Inferior parietal cortex (tissue), 1 donor: ENCODE measurements around the gene CDK5RAP2.

Source experiments
- DNase-seq: peaks from one replicate; pipeline ENCODE4 v3.0.0-alpha.2; 2016; ENCODE audit errors: extremely low spot score

The CDK5RAP2 gene

DNA sequence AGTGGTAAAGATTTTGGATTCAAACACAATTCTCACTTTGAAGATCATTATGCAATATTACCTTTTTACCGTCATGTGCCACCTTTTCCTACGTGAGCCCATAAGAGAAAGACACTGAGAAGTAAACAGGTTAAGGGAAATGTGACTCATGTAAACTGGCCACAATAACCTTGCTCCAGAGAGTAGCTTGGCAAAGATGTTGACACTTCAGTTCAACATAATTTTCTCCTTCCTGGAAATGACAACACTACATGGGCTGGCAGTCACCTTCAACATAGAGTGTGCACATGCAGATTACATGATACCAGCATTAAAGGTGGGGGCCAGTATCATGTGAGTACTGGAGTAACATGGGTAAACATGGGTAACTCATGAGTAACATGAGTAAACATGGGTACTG, 141.9 kb downstream of the CDK5RAP2 start:
- no peak for DNase-seq

DNA sequence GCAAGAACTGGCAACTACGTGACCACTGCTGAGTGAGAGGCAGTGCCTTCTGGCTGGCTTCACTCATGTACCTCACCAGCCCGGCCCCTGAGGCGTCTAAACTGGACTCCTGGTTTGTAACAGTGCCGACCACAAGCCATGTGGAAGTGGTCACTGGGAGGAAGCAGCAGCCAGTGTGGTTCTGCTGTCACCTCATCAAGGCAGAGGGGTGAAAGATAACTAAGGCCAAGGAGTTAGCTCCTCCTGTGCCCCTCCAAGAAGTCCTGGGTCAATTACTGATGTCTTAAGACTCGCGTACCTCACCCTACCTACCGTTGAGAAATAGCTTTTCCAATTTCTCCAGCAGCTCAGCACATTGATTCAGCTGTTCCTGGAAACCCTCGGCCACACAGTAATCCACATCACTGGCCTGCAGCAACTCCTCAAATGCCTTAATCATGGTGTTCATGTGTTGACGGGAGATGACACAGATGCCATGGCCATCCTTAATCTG, 142.9 kb downstream of the CDK5RAP2 start:
- DNase-seq: no peak

- DNase-seq: no peak
These were observed 143.5 kb downstream of the CDK5RAP2 start for GRCh38 chr9:120436446-120436845.

GRCh38 chr9:120435091-120435490, 144.9 kb downstream of the CDK5RAP2 start:
- no peak for DNase-seq

DNA sequence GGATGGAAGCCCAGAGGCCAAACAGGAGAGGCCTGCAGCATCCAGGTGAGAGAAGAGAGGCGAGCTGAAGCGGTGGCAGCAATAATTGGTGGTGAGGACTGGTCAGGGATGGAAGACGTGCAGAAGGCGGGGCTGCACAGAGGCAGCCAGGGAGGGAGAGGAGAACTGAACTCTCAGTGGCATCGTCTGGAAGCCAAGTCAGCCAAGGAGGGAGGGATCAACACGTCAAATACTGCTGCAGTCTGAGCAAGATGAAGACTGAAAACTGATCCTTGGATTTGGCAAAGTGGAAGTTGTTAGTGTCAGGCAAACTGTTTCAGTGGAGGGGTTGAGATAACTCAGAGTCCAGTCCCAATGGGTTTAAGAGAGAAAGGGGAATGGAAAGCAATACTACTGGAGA, 145.4 kb downstream of the CDK5RAP2 start:
- no peak for DNase-seq

- no peak for DNase-seq
These were observed 146.3 kb downstream of the CDK5RAP2 start for GRCh38 chr9:120433701-120434100.

GRCh38 chr9:120432600-120432999, 147.4 kb downstream of the CDK5RAP2 start:
- no peak for DNase-seq

DNA sequence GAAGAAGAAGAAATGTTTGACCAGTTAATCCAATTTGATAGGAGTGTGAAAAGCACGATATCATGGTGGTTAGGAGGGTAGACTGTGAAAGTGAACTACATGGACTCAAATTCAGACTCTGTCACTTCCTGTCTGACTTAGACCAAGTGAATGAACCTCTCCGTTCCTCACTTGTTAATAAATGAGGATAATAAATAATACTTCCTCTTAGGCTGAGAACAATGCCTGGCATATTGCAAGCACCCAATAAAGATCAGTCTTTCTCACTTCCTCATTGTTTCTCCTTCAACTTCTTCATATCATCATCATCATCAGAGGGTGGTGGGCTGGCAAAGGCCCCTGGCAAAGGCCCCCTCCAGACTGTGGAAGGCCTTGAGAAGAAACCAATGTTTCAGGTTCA, 148.7 kb downstream of the CDK5RAP2 start:
- DNase-seq: no peak

DNA sequence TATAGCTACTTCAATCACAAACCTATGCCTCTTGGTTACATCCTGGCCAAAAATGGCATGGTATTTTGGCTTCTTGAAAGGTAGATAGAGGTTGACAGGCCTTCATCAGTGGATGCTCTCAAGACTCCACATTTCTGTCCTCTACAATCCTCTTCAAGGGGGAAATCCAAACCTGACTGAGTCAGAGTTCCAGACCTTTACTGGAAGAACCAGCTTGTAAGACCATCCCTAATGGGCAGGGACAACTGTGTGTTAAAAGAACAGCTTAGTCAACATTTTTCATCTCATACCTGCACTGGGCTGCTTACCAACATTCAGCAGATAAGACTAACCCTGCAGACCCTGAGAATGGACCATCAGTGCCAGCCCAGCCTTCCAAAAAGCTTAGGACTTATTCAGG, 155.7 kb downstream of the CDK5RAP2 start:
- DNase-seq: no peak

- no peak for DNase-seq
These were observed 156.2 kb downstream of the CDK5RAP2 start for GRCh38 chr9:120423812-120424211.

DNA sequence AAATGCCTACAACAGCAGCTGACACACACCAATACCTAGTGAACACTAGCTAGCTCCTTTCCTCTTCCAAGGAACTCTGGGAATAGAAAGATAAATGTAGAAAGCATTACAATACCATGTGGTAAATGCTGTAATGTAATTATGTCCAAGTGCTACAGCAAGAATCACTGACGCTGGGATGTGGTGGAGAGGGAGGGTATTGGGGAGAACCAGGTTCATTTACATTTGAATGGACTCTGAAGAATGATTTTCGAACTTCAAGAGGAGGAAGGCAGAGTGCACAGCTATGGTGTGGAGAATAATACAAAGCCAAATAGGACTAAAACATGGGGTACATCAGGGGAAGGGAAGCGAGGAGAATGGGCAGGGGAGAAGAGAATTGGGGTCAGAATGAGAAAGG, 158.0 kb downstream of the CDK5RAP2 start:
- no peak for DNase-seq

GRCh38 chr9:120418315-120418714, 161.7 kb downstream of the CDK5RAP2 start:
- no peak for DNase-seq

- no peak for DNase-seq
These were observed 163.1 kb downstream of the CDK5RAP2 start for GRCh38 chr9:120416781-120417427.

GRCh38 chr9:120413121-120414048, 166.6 kb downstream of the CDK5RAP2 start:
- no peak for DNase-seq

DNA sequence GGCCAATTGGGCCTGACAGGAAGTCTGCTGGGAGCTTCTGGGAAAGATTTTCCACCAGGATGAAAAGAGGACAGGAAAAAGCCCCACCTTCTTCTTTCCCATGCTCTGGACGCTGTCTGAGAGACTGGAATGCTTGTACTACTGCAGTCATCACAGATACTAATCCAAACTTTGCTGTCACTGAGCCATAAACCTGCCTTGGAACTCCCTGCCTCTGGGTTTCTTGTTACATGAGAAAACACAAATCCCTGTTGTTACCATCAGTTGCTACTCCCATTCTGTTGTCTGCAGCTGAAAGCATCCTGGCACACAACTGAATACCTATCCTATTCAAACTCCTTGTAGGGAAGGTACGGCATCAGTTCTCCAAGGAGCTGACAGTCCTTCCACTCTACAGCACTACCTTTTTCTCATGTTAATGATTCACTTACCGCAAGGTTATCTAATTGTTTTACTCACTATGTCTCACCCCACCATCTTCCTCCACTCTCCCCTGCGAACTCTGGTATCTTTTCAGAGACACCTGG, 167.5 kb downstream of the CDK5RAP2 start:
- DNase-seq: no peak

DNA sequence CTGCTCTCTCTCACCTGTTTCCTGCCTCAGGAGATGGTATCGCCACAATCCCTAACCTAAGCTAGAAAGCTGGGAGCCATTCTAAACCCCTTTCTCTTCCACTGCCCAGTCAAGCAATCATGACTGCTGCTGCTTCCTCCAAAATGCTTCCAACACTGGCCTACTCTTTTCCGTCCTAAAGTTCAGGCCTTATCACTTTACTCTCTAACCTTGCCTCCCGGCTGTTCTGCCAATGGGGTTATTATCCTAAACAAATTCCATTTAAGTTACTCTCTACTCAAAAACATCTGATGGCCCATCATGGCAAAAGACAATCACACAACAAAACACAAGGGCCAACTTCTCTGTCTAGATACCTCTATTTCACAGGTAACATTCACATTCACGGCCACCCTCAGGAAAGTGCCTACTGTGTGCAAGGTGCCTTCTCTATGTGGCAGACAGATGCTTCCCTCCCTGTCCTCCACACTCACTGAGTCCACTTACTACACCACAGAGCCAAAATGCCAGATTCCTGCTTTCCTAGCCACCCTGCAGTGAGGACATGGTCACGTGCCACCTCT, 168.0 kb downstream of the CDK5RAP2 start:
- DNase-seq: no peak

DNA sequence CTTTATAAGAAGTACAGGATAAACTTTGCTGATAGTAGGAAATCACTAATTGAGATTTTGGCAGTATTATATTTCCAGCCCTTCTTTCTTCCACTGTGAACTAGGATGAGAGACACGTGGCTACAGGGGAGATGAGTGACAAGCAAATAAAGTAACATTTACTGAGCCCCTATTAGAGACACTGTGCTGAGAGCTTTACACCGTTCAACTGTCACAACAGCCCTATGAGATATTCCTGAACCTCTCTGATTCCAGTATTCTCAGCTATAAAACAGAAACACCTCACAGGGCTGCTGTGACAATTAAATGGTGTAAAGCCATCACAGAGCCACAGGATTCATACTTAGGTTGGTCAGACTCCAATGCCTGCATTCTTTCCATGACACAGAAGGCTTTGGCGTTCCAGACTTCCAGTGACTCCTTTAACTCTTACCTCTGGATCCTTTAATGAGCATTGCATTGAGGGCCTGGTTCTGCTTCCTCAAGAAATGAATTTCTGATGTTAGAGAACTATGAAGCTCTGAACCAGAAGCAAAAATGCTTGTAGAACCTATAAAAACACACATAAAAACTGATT, 169.0 kb downstream of the CDK5RAP2 start:
- no peak for DNase-seq

GRCh38 chr9:120408680-120409258, 171.2 kb downstream of the CDK5RAP2 start:
- DNase-seq: no peak

GRCh38 chr9:120405860-120406259, 174.1 kb downstream of the CDK5RAP2 start:
- DNase-seq: no peak

GRCh38 chr9:120405134-120405533, 174.8 kb downstream of the CDK5RAP2 start:
- no peak for DNase-seq

- DNase-seq: no peak
These were observed 176.5 kb downstream of the CDK5RAP2 start for GRCh38 chr9:120403543-120403856.
